Adrenal gland (tissue), 5 donors: ENCODE data around the gene PBX1.

Experiments used
- POLR2A ChIP-seq, 2 donors: fragments of 450-650 bp; IDR thresholded peaks; one replicate each; pipeline ENCODE4 v1.6.1; 2017; ENCODE audit warnings: antibody characterized with exemption in 2 of 2, mild to moderate bottlenecking in 2 of 2, moderate library complexity in 1 of 2
- TF ChIP-seq, protein P1 (sequence below), 6 experiments: fragments of 450-650 bp in 4 of 6; fragments of 200-600 bp in 2 of 6; sonication (generic) in 1 of 6; IDR thresholded peaks; 1 replicate in 5 of 6; 2 replicates in 1 of 6; pipeline versions ENCODE4 v1.5.1 to v1.8.0; 2016 to 2021; ENCODE audit warnings: antibody characterized with exemption in 6 of 6, mild to moderate bottlenecking in 2 of 6, moderate library complexity in 1 of 6
- donor health status: DM: no; HTN: no; CAD: no.

DNA sequence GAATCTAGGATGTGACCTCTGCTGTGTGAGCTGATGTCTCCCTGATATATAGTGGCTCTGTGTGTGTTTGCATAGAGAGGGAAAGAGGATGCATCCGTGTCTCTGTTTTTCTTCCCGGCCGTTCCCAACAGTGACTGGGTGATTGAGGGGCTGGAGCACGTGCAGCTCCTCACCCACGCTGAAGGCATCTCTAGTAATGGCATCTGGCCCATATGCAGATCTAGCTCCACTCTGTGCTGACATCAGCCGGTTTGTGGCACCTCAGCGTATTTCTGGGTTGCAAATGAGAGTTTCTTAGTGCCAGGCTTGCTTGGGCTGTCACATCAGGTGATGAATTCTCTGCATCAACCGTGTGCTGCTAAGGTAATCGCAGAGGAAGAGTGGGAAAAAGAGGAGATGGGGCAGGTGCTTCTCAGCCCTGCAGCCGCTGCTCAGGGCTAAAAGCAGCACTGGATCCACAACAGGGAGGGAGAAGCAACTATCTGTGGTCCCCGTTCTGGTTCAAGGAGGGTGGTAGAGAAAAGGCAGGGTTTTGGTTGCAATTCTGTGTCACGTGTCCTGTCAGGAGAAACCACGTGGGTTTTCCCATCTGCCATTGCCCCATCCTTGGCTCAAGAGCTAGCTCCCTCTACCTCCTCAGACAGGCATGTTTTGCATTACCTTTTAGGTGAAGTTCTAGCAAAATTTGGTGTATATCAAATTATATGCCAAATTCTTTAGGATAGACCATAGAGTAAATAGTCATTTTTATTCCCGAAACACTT is 282.9 kb downstream of the PBX1 start:
- TF ChIP-seq, protein P1, sequence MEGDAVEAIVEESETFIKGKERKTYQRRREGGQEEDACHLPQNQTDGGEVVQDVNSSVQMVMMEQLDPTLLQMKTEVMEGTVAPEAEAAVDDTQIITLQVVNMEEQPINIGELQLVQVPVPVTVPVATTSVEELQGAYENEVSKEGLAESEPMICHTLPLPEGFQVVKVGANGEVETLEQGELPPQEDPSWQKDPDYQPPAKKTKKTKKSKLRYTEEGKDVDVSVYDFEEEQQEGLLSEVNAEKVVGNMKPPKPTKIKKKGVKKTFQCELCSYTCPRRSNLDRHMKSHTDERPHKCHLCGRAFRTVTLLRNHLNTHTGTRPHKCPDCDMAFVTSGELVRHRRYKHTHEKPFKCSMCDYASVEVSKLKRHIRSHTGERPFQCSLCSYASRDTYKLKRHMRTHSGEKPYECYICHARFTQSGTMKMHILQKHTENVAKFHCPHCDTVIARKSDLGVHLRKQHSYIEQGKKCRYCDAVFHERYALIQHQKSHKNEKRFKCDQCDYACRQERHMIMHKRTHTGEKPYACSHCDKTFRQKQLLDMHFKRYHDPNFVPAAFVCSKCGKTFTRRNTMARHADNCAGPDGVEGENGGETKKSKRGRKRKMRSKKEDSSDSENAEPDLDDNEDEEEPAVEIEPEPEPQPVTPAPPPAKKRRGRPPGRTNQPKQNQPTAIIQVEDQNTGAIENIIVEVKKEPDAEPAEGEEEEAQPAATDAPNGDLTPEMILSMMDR (IDR thresholded peaks at IDR 0.05): no peak
- no peak for TF ChIP-seq POLR2A (IDR thresholded peaks at IDR 0.05)
